Stomach (tissue), 9 donors: ENCODE measurements around the gene SLC38A10. TPM values are rescaled to one million over a fixed set of nuclear protein-coding genes. Genes with fewer than 3 reads are reported as not detected.

Experiments used
- DNase-seq, 2 donors: peaks; one replicate each; pipeline versions ENCODE4 v3.0.0 to v3.0.0-alpha.2; 2013 to 2019
- H3K27ac ChIP-seq, 5 donors: fragments of 200-600 bp in 4 of 5; sonication (generic) in 4 of 5; one replicate each; pipeline ENCODE4 v1.5.1; 2013 to 2019; ENCODE audit warnings: mild to moderate bottlenecking in 1 of 5, moderate library complexity in 1 of 5
- H3K27me3 ChIP-seq, 3 donors: fragments of 200-600 bp; sonication (generic); one replicate each; pipeline ENCODE4 v1.5.1; 2017 to 2019; ENCODE audit warnings: mixed run types in 1 of 3
- H3K36me3 ChIP-seq, 4 donors: fragments of 200-600 bp; sonication (generic); 1 replicate in 3 of 4; 2 replicates in 1 of 4; pipeline ENCODE4 v1.5.1; 2016 to 2019
- H3K4me1 ChIP-seq, 4 donors: fragments of 200-600 bp; sonication (generic); one replicate each; pipeline ENCODE4 v1.5.1; 2016 to 2019
- H3K4me3 ChIP-seq, 4 donors: fragments of 200-600 bp; sonication (generic) in 3 of 4; one replicate each; pipeline ENCODE4 v1.5.1; 2016 to 2019; ENCODE audit warnings: mild to moderate bottlenecking in 1 of 4
- H3K9me3 ChIP-seq, 4 donors: fragments of 200-600 bp; sonication (generic); one replicate each; pipeline ENCODE4 v1.5.1; 2016 to 2019
- EP300 ChIP-seq: sonication (generic); formaldehyde crosslinking; IDR thresholded peaks from one replicate; pipeline ENCODE4 v1.6.1; 2017; ENCODE audit warnings: antibody characterized with exemption
- POLR2A ChIP-seq, 4 donors: fragments of 450-650 bp; IDR thresholded peaks; one replicate each; pipeline ENCODE4 v1.6.1; 2016; ENCODE audit warnings: antibody characterized with exemption in 4 of 4, control low read depth in 2 of 4, mild to moderate bottlenecking in 1 of 4, moderate library complexity in 1 of 4
- POLR2AphosphoS5 ChIP-seq, 3 donors: sonication (generic); formaldehyde crosslinking; IDR thresholded peaks; one replicate each; pipeline ENCODE4 v1.6.1; 2016; ENCODE audit warnings: antibody characterized with exemption in 3 of 3
- WGBS, 5 donors: extraction: QIAGEN DNeasy Blood & Tissue Kit in 3 of 5; methylation state at CpG; one replicate each; pipeline versions ENCODE4 v1.1.5 to v1.1.7; 2013 to 2018; 5-methylcytosine and 5-hydroxymethylcytosine counted together
- intact Hi-C: fragments of 100-400 bp; cut with DNase I; formaldehyde crosslinking; loops from one replicate; pipeline ENCODE4 v1.15.1; 2023; ENCODE audit warnings: low total_unique reads
- polyA plus RNA-seq, 3 donors: library from polyadenylated mRNA; stranded (reverse); fragments of 200-250 nt; gene quantifications; one replicate each; pipeline ENCODE4 v1.2.3, GENCODE V29; 2013
- total RNA-seq, 5 donors: library from RNA; depleted of rRNA; stranded (reverse); fragments of >200 nt; gene quantifications; one replicate each; pipeline versions ENCODE4 v1.1.0 to v1.2.3, GENCODE V29; 2014 to 2016
- TF ChIP-seq, protein P1 (sequence below), 7 experiments: fragments of 450-650 bp in 4 of 7; fragments of 200-600 bp in 3 of 7; sonication (generic) in 3 of 7; IDR thresholded peaks; one replicate each; pipeline ENCODE4 v1.5.1; 2016 to 2019; ENCODE audit warnings: antibody characterized with exemption in 7 of 7, control low read depth in 2 of 7, mild to moderate bottlenecking in 1 of 7
- donor health status: healthy with polysubstance abuse.
- donor health status: Bipolar disorder and iron deficiency.
- donor health status: healthy.

Gene SLC38A10
- total and polyA plus RNA-seq, 8 donors, result 18.6 to 140 (median 67.3) TPM

GRCh38 chr17:81295676-81296381 lies 722 bp upstream of the SLC38A10 start:
- intact Hi-C loops, result no loop called here
- no peak for TF ChIP-seq EP300
- peak in 2 of 3 donors; percentile 78 to 91 for TF ChIP-seq POLR2AphosphoS5 (IDR thresholded peaks at IDR 0.05)
- peak in 1 of 4 donors; percentile 53 for TF ChIP-seq POLR2A (IDR thresholded peaks at IDR 0.05)
- TF ChIP-seq, protein P1, sequence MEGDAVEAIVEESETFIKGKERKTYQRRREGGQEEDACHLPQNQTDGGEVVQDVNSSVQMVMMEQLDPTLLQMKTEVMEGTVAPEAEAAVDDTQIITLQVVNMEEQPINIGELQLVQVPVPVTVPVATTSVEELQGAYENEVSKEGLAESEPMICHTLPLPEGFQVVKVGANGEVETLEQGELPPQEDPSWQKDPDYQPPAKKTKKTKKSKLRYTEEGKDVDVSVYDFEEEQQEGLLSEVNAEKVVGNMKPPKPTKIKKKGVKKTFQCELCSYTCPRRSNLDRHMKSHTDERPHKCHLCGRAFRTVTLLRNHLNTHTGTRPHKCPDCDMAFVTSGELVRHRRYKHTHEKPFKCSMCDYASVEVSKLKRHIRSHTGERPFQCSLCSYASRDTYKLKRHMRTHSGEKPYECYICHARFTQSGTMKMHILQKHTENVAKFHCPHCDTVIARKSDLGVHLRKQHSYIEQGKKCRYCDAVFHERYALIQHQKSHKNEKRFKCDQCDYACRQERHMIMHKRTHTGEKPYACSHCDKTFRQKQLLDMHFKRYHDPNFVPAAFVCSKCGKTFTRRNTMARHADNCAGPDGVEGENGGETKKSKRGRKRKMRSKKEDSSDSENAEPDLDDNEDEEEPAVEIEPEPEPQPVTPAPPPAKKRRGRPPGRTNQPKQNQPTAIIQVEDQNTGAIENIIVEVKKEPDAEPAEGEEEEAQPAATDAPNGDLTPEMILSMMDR (IDR thresholded peaks at IDR 0.05), result peak in 5 of 7 experiments; percentile 18 to 52 (median 31)
- peak; percentile 84 to 92 for DNase-seq

DNA sequence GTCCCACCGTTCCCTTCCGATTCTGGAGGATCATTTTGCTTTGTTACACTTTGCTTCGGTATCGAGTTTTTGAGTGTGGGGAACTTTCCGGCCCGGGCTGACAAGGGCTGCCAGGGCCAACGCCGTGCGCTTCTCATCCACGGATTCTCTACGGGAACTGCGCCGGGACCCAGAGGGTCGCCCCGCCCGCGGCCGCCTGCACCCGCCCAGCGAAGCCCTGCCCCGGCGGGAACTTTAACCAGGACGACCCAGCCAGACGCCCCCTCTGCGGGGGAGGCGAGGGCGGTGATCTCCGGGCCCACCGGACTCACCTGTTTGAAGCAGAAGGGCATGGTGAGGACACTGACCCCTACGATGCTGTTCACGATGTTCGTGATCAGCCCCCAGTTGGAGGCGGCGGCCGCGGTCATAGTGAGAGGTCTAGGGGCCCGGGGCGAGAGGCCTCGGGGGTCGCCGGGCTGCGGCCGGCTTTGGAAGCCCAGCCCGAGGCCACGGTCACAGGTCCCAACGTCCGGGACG lies 536 bp downstream of the SLC38A10 start:
- 0 to 2% (median 1%) methylated on average over 18 to 48 of the region's 48 CpGs for WGBS, 5 donors

More at GRCh38 chr17:81295676-81296381, 722 bp upstream of the SLC38A10 start:
- Histone ChIP-seq H3K9me3 (no peaks in the 10 kb centered on the region), H3K27me3 (no peaks in the 10 kb centered on the region), H3K36me3 (peaks cover 0 to 2% (median under 1%) of the 10 kb centered on the region in 4 donors), H3K4me1 (peaks cover 33 to 48% (median 45%) of the 10 kb centered on the region in 4 donors), H3K27ac (peak overlapping the region; percentile 93 to 99 (median 98)), H3K4me3 (peak overlapping the region; percentile 71 to 92 (median 84))
- WGBS, 5 donors, result 7 to 14% (median 9%) methylated on average over 22 of the region's 22 CpGs

GRCh38 chr17:81292450-81292849 lies 2.7 kb downstream of the SLC38A10 start:
- Histone ChIP-seq H3K9me3 (no peaks in the 10 kb centered on the region), H3K36me3 (peaks cover 8 to 36% (median 33%) of the 10 kb centered on the region in 4 donors), H3K27ac (peak overlapping the region in 4 of 5 donors; percentile 30 to 99 (median 98)), H3K27me3 (no peaks in the 10 kb centered on the region), H3K4me1 (peaks cover 33 to 60% (median 48%) of the 10 kb centered on the region in 4 donors), H3K4me3 (peak overlapping the region in 1 of 4 donors; percentile 3)
- DNase-seq, result no peak
- intact Hi-C loops, result no loop called here
- TF ChIP-seq POLR2A (IDR thresholded peaks at IDR 0.05) (no peak), EP300 (no peak), POLR2AphosphoS5 (IDR thresholded peaks at IDR 0.05) (no peak)
- TF ChIP-seq, protein P1 (IDR thresholded peaks at IDR 0.05), result no peak
- 48 to 64% (median 54%) methylated on average over 12 of the region's 12 CpGs for WGBS, 5 donors

More for the DNA sequence above, 536 bp downstream of the SLC38A10 start:
- Histone ChIP-seq H3K36me3 (peaks cover 0 to 15% (median 12%) of the 10 kb centered on the region in 4 donors), H3K27me3 (no peaks in the 10 kb centered on the region), H3K4me1 (peaks cover 33 to 48% (median 45%) of the 10 kb centered on the region in 4 donors), H3K27ac (peak overlapping the region; percentile 93 to 99 (median 98)), H3K9me3 (no peaks in the 10 kb centered on the region), H3K4me3 (peak overlapping the region; percentile 71 to 92 (median 84))
- peak; percentile 42 to 54 for DNase-seq
- intact Hi-C loops, result no loop called here
- TF ChIP-seq EP300 (no peak), POLR2A (IDR thresholded peaks at IDR 0.05) (no peak), POLR2AphosphoS5 (IDR thresholded peaks at IDR 0.05) (no peak)
- TF ChIP-seq, protein P1 (IDR thresholded peaks at IDR 0.05), result no peak

DNA sequence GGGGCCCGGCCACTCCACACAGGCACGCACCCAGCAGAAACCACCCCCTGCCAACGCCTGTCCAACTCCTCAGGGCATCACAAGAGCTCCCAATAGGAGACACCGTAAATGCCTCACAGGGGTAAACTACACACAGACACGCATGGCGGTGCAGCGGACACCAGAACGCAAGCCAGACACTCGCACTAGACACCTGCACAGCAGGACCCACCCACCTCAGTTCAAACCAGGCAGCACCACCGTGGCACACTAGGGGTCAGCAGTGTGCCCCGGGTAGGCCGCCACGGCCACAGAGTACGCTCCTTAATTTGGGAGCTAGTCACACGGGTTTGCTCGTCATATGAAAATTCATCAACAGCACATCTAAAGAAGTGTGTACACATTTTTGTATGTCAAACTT lies 3.4 kb downstream of the SLC38A10 start:
- intact Hi-C loops, result no loop called here
- TF ChIP-seq, protein P1 (IDR thresholded peaks at IDR 0.05), result peak in 5 of 7 experiments; percentile 60 to 81 (median 74)
- TF ChIP-seq POLR2A (IDR thresholded peaks at IDR 0.05) (no peak), POLR2AphosphoS5 (IDR thresholded peaks at IDR 0.05) (peak in 2 of 3 donors; percentile 62 to 76), EP300 (no peak)
- Histone ChIP-seq H3K9me3 (no peaks in the 10 kb centered on the region), H3K36me3 (peaks cover 8 to 44% (median 41%) of the 10 kb centered on the region in 4 donors), H3K27ac (peak overlapping the region in 3 of 5 donors; percentile 30 to 99 (median 98)), H3K4me3 (no peak overlapping the region), H3K4me1 (peaks cover 33 to 67% (median 56%) of the 10 kb centered on the region in 4 donors), H3K27me3 (no peaks in the 10 kb centered on the region)
- 20 to 29% (median 22%) methylated on average over 15 to 16 of the region's 16 CpGs for WGBS, 5 donors
- peak; percentile 83 to 89 for DNase-seq
